ENCODE data around the gene HYAL3. TPM values are rescaled to one million over a fixed set of nuclear protein-coding genes. Genes with fewer than 3 reads are reported as not detected.

The HYAL3 gene
- 3.3 and 14.9 TPM in 2 replicates for total RNA-seq

GRCh38 chr3:50298836-50299637 lies at the start of gene HYAL3, which contains the start of gene NAA80:
Gene HYAL3 (minus strand): TSS chr3:50299405. CDS start chr3:50295602, 3,803 bp downstream.
Gene NAA80 (minus strand): TSS chr3:50299405. CDS start chr3:50297463, 1,942 bp downstream.

DNA sequence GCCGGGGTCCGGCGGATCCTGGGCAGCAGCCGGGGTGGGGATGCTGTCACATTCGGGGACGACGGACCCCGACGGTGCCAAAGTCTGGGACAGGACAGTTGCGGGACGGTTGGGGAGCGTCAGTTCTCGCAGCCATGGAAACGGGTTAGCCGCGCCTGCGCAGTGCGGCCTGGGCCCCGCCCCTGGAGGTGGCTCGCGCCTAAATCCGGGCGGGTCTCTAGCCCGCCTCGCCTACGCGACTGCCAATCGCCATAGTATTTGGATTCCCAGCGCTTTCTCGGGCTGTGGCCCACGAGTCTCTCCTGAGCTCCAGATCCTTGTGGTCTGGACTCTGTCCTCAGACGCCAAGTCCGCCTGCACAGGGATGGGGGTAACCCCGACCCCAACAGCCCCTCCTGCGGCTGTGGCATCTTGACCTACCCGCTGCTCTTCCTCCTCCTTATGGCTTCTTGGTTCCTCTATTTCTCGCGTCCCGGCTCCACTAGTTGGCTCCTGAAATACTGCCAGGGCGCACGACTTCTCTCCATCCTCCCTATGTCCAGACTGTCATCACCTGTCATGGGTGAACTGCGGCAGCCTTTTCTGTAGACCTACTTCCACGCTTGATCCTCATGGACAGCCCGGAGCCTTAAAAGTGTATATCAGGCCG lies 46.5 kb upstream of the HYAL3 start, which contains the start of gene ZMYND10:
ZMYND10 (minus strand) TSS at position 147 of the 649 bp plus-strand sequence. CDS start 153 bp downstream, outside the sequence.

DNA sequence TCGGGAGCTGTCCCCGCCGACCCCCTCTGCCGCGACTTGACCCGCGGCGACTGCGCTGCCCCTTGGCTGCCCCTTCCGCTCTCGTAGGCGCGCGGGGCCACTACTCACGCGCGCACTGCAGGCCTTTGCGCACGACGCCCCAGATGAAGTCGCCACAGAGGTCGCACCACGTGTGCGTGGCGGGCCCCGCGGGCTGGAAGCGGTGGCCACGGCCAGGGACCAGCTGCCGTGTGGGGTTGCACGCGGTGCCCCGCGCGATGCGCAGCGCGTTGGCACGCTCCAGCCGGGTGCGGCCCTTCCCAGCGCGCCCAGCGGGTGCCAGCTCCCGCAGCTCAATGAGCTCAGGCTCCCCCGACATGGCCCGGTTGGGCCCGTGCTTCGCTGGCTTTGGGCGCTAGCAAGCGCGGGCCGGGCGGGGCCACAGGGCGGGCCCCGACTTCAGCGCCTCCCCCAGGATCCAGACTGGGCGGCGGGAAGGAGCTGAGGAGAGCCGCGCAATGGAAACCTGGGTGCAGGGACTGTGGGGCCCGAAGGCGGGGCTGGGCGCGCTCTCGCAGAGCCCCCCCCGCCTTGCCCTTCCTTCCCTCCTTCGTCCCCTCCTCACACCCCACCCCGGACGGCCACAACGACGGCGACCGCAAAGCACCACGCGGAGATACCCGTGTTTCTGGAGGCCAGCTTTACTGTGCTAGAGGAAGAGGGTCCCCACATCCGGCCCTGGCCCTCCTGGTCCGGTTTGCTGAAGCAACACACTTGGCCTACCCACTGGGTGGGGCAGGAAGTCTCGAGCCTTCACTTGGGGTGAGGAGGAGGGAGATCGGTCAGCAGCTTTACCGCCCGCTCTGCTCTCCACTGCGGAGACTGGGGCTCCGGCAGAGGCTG lies 41.5 kb upstream of the HYAL3 start, which contains the start of gene RASSF1:
RASSF1 (minus strand) TSS at position 389 of the 882 bp plus-strand sequence; CDS start at position 358, 31 bp downstream.

DNA sequence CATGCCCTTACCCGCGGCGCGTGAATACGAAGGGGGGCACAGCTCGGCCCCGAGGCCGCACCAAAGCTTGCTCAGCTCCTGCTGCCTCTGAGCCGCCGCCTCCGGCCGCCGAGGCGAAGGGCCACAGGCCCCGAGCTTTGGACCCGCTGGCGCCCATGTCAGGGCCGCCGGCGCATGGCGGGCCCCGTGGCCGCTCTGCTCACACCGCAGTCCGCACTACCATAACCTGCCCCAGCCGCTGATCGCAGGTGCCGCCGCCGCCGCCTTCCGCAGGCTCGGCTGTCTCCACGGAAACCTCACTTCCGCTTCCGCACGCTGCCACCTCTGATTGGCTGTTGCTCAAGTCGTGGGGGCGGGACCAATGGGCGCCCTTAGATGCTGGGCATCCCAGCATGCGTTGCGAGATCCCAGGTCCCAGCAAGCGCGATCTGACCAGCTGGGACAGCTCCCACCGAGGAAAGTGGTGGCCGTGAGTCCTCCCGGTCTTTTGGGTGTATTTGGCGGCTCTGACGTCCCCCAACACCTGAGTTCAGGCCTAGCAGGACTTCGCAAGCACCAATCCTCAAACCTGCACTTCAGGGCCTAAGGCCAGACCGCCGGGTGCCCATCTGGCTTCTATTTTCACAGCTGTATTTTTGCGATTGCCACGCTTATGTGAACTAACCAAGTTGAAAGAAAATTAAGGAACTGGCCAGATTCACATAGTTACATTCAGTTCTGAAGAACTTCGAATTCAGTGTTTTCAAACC lies 28.9 kb upstream of the HYAL3 start, which contains the start of gene TUSC2:
TUSC2 (minus strand) TSS at position 281 of the 749 bp plus-strand sequence; CDS start at position 157, 124 bp downstream.

GRCh38 chr3:50322386-50323091 lies 23.3 kb upstream of the HYAL3 start, which contains the start of gene HYAL2:
Gene HYAL2 (minus strand): TSS chr3:50322745. CDS start chr3:50320489, 2,256 bp downstream.

DNA sequence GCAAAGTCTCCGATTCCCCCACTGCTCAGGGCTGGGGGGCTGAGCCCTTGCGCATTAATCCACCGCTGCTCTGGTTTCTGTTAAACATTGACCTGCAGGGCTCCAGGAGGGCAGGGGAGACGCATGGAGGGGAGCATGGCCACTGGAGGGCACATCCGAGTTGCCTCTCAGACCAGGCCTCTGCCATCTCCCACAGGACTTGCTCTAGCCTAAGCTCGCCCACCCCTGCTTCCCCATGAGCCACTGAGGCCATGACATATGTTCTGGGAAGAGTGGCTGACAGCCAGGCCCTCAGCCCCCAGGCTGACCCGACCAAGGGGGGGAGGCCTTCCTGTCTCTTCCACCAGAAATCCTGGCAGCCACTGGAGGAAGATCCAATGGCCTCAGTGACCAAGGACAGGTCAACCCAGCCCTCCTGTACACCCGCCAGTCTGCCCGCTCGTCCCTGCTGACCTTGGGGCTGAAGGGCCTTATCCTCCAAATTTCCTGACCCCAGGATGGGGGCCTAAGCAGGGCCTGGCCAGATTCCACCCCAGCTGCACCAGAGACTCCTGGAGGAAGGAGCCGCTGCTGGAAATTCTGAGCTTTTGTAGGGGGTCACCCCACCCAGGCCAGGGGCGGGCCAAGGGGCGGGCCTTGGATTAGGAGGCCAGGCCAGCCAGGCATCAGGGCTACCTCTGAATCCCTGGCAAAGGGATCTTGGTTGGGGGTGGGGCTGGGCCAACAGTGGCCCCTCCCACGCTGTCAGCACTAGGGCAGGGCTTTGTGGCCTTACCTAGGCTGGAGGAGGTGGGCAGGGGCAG lies 4.0 kb upstream of the HYAL3 start, which contains the start of gene HYAL1:
HYAL1 (minus strand) TSS at position 562 of the 803 bp plus-strand sequence. CDS start 618 bp downstream, outside the sequence.

DNA sequence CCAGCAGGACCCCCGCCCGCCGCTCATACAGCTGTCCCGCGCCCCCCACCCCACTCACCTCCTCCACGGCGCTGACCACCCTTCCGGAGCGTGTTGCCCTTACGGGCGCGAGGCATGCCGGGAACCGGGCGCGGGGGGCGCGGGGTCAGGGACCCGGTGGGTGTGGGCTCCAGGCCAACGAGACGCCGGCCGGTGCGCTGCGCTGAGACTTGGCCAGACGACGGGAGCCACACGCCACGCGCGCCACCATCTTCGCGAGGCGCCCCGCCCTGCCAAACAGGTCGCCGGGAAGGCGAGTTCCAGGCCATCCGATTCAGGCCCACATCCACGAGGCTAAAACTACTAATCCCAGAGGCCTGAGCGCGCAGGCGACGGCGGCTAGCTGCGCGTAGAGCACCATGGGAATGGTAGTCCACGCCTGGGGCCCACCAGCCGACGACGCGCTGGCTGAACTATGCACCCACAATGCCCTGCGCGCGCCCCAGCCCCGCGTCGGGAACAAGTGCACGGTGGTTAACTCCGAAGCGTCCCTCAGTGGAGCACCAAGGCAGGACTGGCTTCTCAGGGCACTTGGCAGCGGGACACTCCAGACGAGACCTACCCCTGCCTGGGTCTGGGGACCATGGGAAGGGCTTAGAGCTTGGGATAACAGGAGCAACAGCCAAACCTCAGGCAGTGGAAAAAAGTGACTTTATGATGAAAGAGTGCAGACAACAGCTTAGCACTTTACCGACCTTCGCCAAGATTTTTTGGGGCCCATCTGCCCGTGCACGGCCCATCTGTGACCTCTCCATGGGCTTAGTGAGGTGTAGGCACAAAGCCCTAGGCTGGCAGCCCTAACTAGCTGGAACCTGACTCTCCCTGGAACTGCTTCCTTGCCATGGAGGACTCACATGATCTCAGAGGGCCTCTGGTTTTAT lies 6.8 kb downstream of the HYAL3 start, which contains the start of gene IFRD2:
IFRD2 (minus strand) TSS at position 271 of the 920 bp plus-strand sequence; CDS start at position 116, 155 bp downstream.

GRCh38 chr3:50278880-50279224 lies 20.4 kb downstream of the HYAL3 start, which contains the start of gene LSMEM2:
Gene LSMEM2 (plus strand): TSS chr3:50279087. CDS start chr3:50279114, 27 bp downstream.

DNA sequence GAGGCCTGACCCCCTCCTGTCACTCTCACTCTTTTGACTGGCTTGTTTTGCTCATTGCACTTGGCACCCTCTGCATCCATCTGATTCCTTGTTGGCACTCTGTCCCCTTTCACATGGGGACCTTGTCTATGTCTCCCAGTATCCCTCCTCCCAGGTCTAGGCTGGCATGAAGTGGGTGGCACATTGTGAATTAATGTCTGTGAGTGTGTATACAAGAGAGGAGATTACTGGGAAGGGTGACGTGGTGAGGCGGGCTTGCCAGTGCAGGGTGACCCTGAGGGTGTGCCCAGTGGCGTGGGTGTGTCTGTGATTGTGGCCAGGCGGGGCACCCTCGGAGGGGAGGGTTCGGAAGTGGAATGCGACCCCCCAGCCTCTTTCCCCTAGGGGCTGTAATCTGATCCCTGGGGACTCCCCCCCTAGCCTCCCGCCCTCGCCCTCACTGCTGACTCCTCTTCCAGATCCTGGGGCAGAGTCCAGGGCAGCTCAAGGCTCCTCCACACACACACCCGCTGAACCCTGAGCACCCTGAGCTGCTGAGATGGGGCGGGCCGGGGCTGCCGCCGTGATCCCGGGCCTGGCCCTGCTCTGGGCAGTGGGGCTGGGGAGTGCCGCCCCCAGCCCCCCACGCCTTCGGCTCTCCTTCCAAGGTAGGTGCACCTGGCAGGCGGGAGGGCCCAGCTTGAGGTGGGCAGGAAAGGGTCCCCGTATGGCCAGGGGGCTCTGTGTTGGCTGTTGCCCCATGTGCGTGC lies 30.3 kb downstream of the HYAL3 start, which contains the start of gene SEMA3B:
SEMA3B (plus strand) TSS at position 445 of the 749 bp plus-strand sequence; CDS start at position 539, 94 bp downstream.

Other genes starting within 250 kb of the HYAL3 start
- gene RBM5, start 210.5 kb downstream of the HYAL3 start, total RNA-seq, result 126 and 184 TPM in 2 replicates
- gene SEMA3F, start 144.1 kb downstream of the HYAL3 start, total RNA-seq, result 7.4 and 7.6 TPM in 2 replicates
- not detected in 2 replicates for gene GNAT1, start 107.8 kb downstream of the HYAL3 start, total RNA-seq
- not detected in 2 replicates for gene SLC38A3, start 94.1 kb downstream of the HYAL3 start, total RNA-seq
- gene GNAI2, start 63.2 kb downstream of the HYAL3 start, total RNA-seq, result 340 and 347 TPM in 2 replicates
- gene SEMA3B, start 30.3 kb downstream of the HYAL3 start, total RNA-seq, result 26.0 and 88.5 TPM in 2 replicates
- 0.17 TPM in 1 of 2 replicates, not detected in the other for gene LSMEM2, start 20.3 kb downstream of the HYAL3 start, total RNA-seq
- gene IFRD2, start 7.0 kb downstream of the HYAL3 start, total RNA-seq, result 50.6 and 51.2 TPM in 2 replicates
- gene NAA80, start within 50 bp of the HYAL3 start, total RNA-seq, result 5.5 and 6.0 TPM in 2 replicates
- gene HYAL1, start 4.2 kb upstream of the HYAL3 start, total RNA-seq, result 4.2 and 6.1 TPM in 2 replicates
- 46.1 and 86.3 TPM in 2 replicates for gene HYAL2, start 23.3 kb upstream of the HYAL3 start, total RNA-seq
- 11.2 and 20.8 TPM in 2 replicates for gene TUSC2, start 28.8 kb upstream of the HYAL3 start, total RNA-seq
- gene RASSF1, start 41.4 kb upstream of the HYAL3 start, total RNA-seq, result 43.8 and 49.6 TPM in 2 replicates
- 1.5 and 2.9 TPM in 2 replicates for gene ZMYND10, start 46.3 kb upstream of the HYAL3 start, total RNA-seq
- gene NPRL2, start 51.4 kb upstream of the HYAL3 start, total RNA-seq, result 22.5 and 26.5 TPM in 2 replicates
- 29.6 and 38.5 TPM in 2 replicates for gene CYB561D2, start 51.5 kb upstream of the HYAL3 start, total RNA-seq
- gene TMEM115, start 60.1 kb upstream of the HYAL3 start, total RNA-seq, result 45.5 and 84.4 TPM in 2 replicates
- gene CACNA2D2, start 204.2 kb upstream of the HYAL3 start, total RNA-seq, result not detected in 2 replicates